Measurements from ENCODE around the gene METTL25B.

METTL25B gene

DNA sequence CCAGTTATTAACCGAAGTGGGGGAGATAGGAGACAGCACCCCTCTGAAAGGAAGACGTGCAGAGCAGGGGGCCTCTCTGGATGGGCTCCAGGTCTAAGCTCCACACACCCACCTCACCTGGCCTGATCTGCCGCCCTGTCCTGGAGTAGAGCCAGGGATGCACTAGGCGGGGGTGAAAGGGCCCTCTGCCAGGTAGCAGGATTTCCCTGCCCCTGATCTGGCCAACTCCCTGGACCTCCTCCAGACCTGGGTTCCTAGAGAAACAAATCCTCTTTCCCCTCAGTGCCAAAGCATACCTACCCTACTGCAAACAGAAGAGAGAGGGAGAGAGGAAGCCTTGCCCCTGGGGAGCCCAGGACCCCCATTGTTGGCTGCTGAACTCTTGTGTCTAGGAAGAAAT lies 24.9 kb upstream of the METTL25B start:
- DNase-seq (ENCODE audit: extremely low read depth, low read depth) = no peak
- TF ChIP-seq, protein P1, sequence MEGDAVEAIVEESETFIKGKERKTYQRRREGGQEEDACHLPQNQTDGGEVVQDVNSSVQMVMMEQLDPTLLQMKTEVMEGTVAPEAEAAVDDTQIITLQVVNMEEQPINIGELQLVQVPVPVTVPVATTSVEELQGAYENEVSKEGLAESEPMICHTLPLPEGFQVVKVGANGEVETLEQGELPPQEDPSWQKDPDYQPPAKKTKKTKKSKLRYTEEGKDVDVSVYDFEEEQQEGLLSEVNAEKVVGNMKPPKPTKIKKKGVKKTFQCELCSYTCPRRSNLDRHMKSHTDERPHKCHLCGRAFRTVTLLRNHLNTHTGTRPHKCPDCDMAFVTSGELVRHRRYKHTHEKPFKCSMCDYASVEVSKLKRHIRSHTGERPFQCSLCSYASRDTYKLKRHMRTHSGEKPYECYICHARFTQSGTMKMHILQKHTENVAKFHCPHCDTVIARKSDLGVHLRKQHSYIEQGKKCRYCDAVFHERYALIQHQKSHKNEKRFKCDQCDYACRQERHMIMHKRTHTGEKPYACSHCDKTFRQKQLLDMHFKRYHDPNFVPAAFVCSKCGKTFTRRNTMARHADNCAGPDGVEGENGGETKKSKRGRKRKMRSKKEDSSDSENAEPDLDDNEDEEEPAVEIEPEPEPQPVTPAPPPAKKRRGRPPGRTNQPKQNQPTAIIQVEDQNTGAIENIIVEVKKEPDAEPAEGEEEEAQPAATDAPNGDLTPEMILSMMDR (IDR thresholded peaks at IDR 0.05; ENCODE audit: low read depth, low read length, missing control alignments) = no peak
- H3K4me3 ChIP-seq (replicated peaks; ENCODE audit: low read depth, low read length) = peak overlapping the region; percentile 68

DNA sequence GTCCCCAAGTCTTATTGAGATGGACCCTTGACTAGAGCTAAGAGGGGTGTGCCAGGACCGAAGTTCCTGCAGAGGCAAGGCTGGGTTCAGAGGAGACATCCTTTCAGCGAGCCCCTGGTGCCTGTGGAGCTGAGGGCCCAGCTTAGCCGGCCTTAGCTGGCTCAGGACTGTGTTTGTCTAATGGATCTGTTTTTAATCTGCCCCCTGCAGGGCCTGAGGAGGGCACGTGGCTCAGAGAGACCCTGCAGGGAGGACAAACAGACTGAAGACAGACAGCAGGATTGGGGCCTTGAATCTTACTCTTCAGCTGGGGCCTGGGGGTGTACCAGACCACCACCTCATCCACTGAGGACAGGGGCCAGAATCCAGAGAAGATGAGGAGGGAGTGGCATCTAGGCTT lies 24.5 kb upstream of the METTL25B start:
- H3K4me3 ChIP-seq (replicated peaks; ENCODE audit: low read depth, low read length) = peak overlapping the region; percentile 68
- DNase-seq (ENCODE audit: extremely low read depth, low read depth) = no peak
- TF ChIP-seq, protein P1 (IDR thresholded peaks at IDR 0.05; ENCODE audit: low read depth, low read length, missing control alignments) = no peak

DNA sequence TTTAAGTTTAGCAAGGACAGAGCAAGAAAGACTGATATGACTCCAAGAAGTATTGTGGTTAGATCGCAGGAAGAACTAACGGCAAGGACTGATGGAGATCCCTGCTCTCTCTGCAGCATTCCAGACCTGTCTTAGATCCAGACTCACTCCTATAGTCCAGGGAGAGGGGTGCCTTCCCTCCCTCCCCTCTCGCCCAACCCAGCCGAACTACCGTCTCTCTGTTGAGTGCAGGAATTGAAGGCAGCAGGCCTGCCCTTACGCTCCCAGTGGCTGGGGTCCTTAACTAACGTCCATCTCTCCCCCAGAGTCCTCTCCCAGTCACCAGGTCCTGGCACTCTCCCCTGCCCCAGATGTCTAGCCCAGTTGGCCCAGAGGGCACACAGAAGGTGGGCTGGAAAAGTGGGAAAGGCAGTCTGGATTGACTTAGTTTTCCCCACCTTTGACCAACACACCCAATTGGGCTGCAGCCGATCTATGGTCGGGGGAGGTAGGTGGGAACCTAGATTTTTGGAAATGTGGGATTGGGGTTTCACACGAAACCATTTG lies 24.0 kb upstream of the METTL25B start:
- TF ChIP-seq, protein P1 (IDR thresholded peaks at IDR 0.05; ENCODE audit: low read depth, low read length, missing control alignments) = no peak
- peak overlapping the region; percentile 68 for H3K4me3 ChIP-seq (replicated peaks; ENCODE audit: low read depth, low read length)
- no peak for DNase-seq (ENCODE audit: extremely low read depth, low read depth)

DNA sequence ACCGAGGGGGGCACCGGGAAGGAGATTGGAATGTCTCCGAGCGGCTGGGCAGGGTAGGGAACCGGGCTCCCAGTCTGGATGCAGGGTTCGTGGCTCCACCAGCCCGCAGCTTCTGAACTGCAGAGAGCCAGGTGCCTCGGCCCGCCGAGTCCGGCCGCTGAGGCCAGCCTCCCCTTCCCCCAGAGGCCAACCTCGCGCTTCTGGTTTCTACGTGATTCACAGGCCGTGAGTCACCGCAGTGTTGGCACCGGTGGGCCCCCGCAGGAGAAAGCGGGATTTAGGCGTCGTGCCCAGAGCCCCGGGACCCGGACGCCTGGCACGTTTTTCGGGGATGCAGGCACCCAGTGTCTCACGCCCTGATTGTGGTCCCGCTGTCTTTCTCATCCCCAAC lies 23.3 kb upstream of the METTL25B start:
- H3K4me3 ChIP-seq (replicated peaks; ENCODE audit: low read depth, low read length) = peak overlapping the region; percentile 68
- no peak for DNase-seq (ENCODE audit: extremely low read depth, low read depth)
- TF ChIP-seq, protein P1 (IDR thresholded peaks at IDR 0.05; ENCODE audit: low read depth, low read length, missing control alignments) = no peak

DNA sequence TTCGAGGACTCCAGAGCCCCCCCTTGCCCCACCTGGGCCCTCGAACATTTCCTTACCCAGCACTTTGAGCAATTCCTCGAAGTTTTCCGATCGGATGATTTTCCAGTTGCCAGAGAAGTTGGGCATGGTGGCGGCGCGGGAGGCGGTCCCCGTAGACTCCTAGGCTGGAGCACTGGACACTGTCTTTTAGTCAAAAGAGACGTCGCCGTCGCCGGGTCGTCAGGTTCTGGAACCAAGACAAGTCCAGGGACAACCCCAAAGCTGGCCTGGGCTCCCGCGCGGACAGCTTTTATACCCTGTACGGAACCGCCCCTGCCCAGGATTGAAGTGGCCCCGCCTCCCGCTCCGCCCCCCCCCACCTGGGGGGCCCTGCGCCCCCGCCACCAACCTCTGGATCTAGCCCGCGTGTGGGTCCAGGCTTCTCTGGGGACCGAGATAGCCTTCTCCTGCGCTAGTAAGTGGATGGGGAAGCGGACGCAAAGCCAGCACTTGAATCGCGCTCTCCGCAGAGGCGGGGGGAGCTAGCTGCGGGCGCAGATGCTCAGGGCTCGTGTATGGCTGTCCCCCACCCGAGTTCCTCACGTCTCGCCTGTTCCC lies 22.9 kb upstream of the METTL25B start, which contains the start of gene CRABP2:
Gene CRABP2 (minus strand): TSS at position 263 of the 597 bp plus-strand sequence. CDS start 137 bp downstream, at position 126.
- TF ChIP-seq, protein P1 (IDR thresholded peaks at IDR 0.05; ENCODE audit: low read depth, low read length, missing control alignments) = no peak
- H3K4me3 ChIP-seq (replicated peaks; ENCODE audit: low read depth, low read length) = peak within 1 kb of the TSS; percentile 68
- no peak for DNase-seq (ENCODE audit: extremely low read depth, low read depth)

DNA sequence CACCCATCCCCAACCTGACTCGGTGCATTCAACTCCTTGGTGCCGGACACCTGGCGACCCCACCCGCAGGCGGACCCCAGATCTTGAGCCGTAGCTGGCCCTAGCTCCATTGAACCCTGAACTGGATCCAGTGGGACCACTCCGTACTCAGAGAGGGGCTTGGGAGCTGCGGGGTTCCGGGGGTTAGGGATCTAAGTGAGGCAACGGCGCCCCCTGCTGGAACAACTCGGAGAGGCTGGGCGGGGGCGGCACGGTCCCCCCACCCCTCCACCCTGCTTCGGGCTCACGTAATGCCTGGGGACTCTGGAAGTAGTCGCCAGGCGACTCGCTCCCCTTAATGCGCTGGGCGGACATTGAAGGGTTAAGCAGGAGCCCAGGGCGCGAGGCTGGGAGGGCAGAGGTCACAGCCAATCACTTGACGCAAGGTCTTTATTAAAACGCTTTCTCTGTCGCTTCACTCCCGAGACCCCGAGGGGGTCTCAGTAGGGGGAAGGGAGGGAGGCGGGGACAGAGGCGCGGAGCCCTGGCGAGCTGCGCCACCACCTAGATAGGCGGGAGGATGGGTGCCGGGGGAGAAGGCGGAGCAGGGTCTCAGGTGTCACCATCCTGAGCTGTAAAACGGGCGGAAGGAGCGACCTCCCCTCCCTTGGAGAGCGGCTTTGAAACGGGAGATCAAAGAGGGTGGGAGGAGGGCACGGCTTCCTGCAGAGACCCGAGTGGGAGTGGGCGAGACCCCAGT lies 22.2 kb upstream of the METTL25B start:
- no peak for DNase-seq (ENCODE audit: extremely low read depth, low read depth)
- H3K4me3 ChIP-seq (replicated peaks; ENCODE audit: low read depth, low read length) = peak overlapping the region; percentile 68
- TF ChIP-seq, protein P1 (IDR thresholded peaks at IDR 0.05; ENCODE audit: low read depth, low read length, missing control alignments) = peak; percentile 76

Data from HFF-Myc (cell line).